Stimulated activated naive CD4-positive, alpha-beta T cell treated with Interleukin-2 at 50 U/mL for 16 hours (primary cell): ENCODE data around the gene AVPR2.

Source experiments
- DNase-seq: peaks from one replicate; lab custom pipeline; 2025; lab: John Stamatoyannopoulos, UW

Gene AVPR2

GRCh38 chrX:153903991-153904957 lies at the start of gene AVPR2:
Gene AVPR2, plus strand, starts transcription at chrX:153904673. Its CDS starts 473 bp downstream, at chrX:153905146.
- DNase-seq: no peak

DNA sequence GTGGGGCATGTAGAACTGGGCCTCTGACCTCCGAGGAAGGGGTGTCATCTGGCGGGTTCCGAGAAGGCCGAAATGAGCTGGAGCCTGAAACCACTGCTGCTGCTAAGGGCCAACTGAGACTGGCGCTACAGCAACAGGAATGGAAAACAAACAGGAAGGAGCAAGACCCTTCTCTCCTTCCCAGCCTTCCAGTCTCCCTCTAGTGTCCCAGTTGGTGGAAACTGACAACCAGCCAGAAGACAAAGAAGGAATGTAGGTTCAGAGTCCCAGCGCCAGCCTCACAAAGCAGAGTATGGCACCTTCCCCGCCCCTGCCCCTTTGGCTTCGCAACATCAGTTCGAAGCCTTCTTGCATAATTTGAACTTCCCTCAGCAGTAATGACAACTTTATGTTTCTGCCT lies 49.8 kb upstream of the AVPR2 start:
- no peak for DNase-seq

GRCh38 chrX:153857348-153857903 lies 47.0 kb upstream of the AVPR2 start:
- DNase-seq: no peak

DNA sequence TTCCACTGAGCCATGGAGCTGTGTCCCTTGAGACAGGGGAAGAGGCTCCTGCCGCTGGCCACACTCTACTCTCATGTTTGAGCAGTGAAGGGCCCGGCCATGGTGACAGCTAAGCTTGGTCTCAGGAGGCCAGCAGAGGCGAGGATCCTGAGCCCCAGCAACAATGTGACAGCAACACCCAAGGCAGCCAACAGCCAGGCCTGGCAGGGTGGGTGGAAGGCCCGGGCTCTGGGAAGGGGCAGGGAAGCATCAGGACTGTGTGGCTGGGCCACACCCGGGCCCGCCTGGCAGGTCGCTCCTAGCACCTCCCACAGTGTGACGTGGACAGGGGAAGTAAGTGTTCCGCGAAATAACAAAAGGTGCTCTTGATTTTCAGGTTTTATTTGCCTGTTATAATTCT lies 43.3 kb upstream of the AVPR2 start:
- no peak for DNase-seq

DNA sequence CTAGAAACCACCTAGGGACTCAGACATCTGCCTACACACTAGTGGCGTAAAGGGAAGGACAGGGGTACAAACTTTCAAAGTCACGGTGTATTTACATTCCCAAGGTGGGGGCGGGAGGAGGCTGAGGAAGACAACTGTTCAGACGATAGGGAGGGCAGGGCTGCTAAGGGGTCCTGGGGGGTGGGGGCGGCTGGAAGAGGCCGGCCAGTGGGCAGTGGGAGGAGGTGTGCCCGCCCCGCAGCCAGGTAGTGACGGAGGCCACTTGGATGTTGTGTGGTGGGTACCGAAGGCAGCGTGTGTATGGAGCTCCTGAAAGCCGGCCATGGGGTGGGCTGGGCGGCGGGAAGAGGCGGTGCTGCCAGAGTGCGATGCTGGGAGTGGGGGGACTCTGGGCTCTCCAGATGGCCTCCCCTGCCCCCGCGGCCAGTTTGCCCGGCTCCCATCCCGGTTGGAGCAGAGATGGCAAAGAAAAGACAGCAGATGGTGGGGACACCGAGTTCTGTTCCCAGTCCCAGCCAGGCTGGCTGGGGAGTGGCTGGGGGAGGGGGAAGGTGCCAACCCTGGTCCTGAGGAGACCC lies 42.7 kb upstream of the AVPR2 start:
- no peak for DNase-seq

DNA sequence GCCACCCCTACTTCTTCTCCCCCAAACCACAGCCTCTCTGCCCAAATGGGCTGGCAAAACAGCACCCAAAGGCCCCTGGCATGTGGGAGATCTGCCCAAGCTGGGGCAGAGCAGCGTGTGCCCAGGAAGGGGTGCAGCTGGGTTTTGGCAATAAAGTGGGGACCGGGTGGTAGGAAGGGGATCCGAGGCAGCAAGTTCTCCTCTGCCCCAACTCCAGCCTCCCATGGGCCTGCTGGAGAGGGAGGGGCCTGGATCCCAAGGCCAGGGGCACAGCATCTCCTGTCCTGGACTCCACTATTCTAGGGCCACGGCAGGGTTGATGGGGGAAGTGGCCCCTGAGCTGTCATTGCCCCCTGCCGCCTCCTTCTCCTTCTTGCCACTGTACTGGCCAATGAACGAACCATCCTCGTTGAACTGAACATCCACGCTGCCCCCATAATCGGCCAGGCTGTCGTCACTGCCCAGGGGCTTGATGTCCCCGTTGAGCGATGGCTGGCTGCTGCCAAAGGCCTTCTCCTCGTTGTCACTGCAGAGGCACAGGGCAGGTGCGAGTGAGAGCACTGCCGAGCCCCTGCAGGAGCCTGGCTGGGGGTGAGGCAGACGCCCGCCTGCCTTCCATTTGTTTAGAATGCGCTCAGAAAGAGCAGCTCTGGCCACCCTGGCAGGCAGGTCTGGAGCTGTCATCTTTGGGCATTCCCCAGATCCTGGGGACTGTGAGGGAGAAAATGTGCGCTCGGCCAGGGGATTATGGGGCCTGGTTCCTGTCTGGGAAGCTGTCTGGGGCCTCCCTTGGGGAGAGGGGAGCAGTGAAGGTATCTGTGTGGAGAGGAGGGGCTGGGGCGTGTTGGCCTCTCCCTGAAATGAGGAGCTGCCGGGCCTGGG lies 41.9 kb upstream of the AVPR2 start:
- no peak for DNase-seq

DNA sequence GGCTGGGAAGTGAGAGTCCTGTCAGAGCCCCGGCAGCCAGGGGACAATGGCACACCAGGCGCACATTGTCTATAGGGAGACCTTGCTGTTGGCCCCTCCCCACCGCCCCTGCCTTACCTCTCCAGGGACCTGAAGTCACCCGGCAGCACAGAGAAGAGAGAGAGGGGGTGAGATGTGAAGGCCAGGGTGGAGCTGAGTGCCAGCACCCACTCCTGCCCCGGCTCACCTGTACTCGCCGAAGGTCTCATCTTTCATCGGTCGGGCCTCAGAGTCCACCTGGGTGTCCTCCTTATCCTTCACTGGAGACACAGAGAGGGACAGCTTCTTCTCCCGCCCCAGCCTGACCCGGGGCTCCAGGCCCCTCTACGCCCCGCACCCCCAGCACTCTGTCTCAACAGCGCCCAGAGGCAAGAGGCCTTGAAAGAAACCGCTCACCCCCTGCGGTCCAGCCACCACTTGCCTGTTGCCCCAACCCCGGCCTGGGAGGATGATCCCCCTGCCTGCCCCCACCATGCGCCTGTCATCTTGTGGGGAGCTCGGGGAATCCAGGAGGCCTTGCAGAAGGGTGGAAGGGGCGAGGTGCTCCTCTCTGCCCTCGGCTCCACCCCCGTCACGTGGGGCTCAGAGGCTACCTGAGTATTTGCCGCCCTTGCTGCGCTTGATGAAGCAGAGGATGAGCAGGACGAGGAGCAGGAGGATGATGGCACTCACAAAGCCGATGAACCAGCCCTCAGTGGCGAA lies 41.1 kb upstream of the AVPR2 start:
- DNase-seq: no peak

DNA sequence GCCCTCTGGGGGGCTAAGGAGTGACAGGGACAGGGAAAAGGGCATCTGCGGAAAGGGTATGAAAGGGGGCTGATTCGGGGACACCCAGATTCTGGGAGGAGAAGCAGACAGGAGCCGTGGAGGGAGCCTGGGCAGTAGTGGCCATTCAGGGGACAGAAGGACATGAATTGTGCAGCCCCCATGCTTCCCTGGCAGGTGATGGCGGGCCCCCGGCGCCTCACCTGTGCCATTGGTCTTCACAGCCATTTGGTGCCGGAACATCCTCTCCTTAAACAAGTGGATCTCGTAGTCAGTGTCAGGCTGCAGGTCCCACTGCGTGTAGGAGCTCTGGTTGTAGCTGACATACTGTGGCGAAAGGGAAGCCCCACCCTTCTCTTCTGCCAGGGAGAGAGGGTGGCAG lies 40.4 kb upstream of the AVPR2 start:
- DNase-seq: no peak

- DNase-seq: no peak
Measured at GRCh38 chrX:153864561-153865320, 39.7 kb upstream of the AVPR2 start.

DNA sequence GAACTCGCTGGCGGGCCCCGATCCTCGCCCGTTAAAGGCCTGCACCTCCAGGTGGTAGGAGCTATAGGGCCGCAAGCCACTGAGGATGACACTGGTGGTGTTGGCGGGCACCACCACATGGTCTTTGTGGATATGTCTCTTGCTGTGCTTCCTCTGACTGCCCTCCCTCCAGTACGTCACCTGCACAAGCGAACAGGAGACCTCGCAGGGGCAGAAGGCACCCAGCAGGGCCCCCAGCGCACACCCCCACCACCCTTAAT lies 39.2 kb upstream of the AVPR2 start:
- DNase-seq: no peak

DNA sequence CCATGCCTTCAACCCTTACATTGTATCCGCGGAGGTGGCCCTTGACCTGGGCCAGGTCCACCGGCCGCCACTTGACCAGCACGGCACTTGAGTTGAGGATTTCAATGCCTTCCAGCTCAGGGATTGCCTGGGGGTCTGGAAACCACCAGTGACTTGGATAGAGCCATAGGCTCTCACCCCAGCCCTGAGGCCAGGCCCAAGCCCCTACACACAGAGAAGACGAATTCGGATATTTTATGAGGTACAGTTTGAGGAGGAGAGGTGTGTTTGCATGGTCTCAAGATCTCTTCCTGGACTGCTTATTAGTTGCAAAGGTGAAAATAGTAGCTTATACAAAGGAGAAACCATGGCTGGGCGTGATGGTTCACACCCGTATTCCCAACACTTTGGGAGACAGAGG lies 38.8 kb upstream of the AVPR2 start:
- DNase-seq: no peak

DNA sequence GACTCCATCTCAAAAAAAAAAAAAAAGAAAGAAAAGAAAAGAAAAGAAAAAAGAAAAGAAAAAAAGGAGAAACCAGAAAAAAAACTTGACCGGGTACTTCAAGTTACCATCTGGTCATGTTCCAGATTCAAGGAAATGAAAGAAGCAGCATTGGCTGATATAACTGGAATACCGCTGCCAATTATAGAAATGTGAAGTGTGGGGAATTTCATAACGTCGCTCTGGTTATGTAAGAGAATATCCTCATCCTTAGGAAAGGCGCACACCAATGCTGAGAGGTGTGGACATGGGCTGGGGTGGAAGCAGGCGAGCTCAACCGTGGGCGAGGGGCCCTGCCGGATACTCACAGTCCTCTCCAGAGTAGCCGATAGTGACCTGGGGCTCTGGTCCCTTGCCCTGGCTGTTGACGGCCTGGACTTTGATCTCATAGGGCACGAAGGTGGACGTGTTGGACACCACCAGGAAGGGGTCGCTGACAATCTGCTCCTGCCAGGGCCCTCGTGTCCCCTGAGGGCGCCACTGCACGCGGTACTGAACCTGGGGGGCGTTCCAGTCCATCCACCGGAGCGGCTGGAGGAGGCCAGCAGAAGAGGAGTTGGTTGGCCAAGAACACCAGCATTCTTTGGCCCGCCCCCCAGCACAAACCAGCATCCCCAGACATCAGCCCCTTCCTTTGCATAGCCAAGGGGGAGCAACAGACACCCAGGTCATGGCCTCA lies 38.0 kb upstream of the AVPR2 start:
- DNase-seq: no peak

DNA sequence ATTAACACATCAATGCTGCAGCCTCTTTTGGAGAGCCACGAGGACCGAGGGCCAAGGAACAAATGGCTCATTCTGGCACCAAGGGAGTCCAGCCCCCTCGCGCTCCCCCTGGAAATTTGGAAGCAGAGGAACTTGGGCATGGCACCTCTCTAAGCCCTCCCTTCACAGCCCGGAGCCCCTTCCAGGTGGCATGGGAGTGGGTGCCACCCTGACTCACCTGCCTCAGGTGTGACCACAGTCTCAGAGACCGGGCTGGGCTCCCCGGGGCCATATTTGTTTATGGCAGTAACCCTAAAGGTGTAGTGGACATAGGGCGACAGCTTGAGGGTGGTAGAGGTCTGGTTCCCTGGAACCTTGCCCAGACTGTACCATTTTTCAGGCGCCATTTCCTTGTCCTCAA lies 37.3 kb upstream of the AVPR2 start:
- no peak for DNase-seq

GRCh38 chrX:153867671-153868070 lies 36.8 kb upstream of the AVPR2 start:
- DNase-seq: no peak

DNA sequence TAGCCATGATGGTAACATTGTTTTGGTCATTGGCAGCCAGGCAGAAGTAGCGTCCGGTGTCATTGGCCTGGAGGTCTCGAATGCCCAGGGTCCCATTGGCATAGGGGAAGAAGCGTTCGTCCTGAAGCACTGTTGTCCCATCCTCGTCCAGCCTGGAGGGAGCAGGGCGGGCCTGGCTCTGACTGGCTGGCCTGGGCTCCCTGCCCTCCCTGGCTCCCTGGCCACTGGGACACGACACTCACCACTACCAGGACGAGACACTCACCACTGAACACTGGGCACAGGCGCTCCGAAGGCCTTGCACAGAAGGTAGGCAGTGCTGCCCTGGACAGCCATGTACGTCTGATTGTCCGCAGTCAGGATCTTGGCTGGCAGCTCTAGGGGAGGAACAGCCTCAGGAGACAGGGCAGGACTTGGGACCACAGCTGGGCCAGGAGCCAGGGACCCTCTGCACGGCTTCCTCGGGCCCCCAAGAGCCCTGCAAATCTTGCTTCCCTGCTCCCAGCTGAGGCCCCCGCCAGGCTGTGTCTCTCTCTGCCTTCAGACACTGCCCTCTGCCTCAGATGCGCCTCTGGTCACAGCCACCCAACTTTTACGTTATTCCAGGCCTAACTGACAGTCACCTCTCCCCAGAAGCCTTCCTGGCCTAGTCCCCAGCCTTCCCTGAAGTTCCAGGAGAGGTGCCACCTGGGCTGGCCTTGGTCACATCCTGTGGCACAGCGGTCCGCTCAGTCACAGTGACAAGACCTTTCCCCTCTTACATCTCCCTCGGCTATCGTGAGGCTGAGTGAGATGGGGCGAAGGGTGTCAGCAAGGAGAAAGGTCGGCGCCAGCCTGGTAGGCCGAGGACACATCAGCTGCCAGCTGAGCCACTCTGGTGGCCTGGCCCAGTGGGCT lies 35.6 kb upstream of the AVPR2 start:
- DNase-seq: no peak

DNA sequence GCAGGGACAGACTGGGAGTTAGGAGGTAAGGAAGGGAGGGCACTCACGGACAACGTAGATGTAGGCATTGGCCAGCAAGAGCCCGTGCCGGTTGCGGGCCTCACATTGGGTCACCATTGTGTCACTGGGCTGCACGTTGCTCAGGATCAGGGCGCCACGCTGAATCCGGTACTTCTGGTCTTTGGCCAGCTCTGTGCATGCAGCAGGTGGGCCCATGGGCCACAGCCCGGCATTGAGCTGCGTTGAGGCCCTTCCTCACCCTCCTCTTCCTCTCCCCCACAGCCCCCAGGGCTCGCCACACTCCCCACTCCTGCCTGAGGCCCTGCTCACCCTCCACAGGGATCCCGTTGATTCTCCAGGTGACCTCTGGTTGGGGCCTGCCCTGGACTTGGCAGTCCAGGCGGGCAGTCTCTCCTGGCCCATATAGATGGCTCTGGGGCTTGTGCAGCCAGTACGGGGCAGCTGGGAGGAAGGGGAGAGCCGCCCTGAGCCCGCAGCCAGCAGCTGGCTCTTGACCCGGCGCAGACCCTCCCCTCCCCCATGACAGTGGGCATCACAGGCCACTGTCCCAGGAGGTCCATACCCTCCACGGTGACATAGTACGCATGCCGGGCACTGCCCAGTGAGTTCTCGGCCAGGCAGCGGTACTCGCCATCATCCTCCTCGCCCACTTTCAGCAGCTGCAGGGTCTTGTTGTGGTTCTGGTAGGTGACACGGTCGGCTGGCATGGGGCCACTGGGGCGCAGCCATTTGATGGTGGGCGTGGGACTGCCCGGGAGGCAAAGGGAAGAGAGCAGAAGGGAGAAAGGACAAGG lies 34.8 kb upstream of the AVPR2 start:
- no peak for DNase-seq

DNA sequence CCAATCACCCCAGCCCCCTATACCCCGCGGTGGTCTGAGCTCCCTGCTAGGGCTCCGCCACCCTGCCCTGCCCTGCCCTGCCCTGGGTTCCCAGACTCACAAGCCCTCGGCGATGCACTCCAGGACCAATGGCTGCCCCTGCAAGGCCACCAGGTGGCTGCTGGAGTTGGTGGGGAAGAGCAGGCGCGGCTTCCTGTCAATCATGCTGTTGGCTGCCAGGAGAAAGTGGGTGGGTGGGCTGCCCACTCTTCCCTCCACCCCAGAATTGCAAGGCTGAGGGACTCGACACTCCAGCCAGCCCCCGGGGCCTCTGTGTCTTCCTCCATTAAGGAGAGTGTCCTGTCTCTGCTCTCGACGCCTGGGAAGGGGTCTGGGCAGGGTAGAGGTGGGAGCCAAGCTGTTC lies 34.2 kb upstream of the AVPR2 start:
- no peak for DNase-seq

- DNase-seq: no peak
Measured at GRCh38 chrX:153870791-153871360, 33.6 kb upstream of the AVPR2 start.
